Measurements from ENCODE around the gene RBP3.

DNA sequence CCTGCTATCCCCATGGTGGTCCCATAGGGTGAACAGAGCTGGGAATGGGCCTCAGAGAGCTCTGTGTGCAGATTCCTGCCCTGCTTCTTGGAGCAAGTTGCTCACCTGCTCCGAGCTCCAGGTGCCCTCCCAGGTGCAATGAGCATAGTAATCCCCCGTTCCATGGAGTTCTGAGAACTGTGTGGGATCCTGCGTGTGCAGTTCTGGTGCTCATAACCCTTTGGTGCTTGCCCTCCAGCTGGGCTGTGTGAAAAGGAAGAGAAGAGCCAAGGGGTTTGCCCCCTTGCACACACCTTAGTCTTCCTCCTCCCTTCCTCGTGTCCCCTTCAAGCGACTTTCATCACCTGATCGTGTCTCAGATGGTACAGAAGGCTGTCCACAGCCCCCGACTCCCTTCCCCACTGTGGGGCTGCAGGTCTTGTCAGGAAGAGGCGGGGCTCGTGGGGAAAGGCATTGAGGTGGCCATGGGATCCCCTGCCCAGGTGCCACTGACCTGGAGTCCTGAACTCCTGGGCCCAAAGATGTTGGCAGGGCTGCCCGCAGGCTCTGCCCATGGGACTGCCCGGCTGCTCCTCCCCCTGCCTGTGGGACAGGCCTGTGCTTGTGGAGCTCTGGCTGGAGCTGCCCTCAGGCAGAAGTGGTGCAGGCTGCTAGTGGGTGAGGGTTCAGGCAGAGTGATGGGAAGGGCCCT, 57.8 kb downstream of the RBP3 start:
- TF ChIP-seq, protein P1, sequence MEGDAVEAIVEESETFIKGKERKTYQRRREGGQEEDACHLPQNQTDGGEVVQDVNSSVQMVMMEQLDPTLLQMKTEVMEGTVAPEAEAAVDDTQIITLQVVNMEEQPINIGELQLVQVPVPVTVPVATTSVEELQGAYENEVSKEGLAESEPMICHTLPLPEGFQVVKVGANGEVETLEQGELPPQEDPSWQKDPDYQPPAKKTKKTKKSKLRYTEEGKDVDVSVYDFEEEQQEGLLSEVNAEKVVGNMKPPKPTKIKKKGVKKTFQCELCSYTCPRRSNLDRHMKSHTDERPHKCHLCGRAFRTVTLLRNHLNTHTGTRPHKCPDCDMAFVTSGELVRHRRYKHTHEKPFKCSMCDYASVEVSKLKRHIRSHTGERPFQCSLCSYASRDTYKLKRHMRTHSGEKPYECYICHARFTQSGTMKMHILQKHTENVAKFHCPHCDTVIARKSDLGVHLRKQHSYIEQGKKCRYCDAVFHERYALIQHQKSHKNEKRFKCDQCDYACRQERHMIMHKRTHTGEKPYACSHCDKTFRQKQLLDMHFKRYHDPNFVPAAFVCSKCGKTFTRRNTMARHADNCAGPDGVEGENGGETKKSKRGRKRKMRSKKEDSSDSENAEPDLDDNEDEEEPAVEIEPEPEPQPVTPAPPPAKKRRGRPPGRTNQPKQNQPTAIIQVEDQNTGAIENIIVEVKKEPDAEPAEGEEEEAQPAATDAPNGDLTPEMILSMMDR (IDR thresholded peaks at IDR 0.05; ENCODE audit: low read length) = no peak
- TF ChIP-seq EZH2 (optimal IDR thresholded peaks at IDR 0.05; ENCODE audit: low read depth, low read length) = no peak
